Activated T-helper 1 cell treated with Interleukin-2 at 50 U/mL for 16 hours (primary cell): Measurements from ENCODE around the gene DPAGT1.
A peak's percentile ranks its signal among the peaks of the same experiment; 100 is the strongest.
"Not testable (repeated sequence)": the region's sequence is repeated elsewhere in the genome, so short reads cannot be mapped to it uniquely, and the experiment has no call there.

Source experiments
- DNase-seq: peaks from one replicate; pipeline ENCODE4 v3.0.0-alpha.2; 2020; ENCODE audit warnings: low read depth

DPAGT1 gene

GRCh38 chr11:119101759-119102423 lies at the start of gene DPAGT1:
Gene DPAGT1, minus strand, starts transcription at chr11:119101853. Its CDS starts 198 bp downstream, at chr11:119101655.
- DNase-seq = peak; percentile 71

- DNase-seq = no peak
Observed at GRCh38 chr11:119149786-119150275, 48.2 kb upstream of the DPAGT1 start.

DNA sequence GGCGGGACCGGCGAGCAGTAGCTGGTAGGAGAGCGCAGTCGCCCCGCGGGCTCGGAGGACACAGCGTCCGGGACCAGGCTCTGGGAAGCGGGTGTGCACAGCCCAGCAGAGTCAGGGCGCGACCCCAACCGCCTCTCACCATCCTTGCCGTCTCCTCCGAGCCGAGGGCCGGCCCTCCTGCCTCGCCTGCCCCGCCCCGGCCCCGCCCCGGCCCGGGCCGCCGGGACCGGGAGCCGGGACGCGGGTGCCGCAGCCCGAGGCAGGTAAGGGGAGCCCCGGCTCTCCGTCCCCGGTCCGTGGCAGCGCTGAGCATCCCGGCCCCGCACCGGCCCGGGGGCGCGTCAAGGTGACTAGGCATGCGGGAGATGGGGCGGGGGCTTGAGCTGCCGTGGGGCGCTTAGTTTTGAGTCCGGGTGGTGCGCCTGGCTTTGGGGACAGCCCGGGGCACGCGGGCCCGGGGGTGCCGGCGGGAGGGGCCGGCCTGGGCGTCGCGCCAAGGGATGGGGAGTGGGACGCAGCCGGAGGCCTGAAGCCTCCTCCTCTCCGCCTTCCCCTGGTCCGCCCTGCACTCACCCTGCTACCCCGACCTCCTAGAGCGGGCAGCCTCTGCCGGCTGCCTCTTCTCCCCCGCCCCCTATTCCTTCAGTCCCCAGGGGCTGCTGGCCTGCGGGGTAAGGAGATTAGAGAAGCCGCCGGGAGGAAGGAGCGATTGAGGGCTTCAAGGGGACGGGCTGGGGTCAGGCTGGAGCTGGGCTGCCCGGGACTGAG lies 47.5 kb upstream of the DPAGT1 start, which contains the start of gene ABCG4:
TSS of gene ABCG4 (plus strand) at position 35 of the 768 bp plus-strand sequence. CDS start 914 bp downstream, outside the sequence.
- DNase-seq = peak; percentile 4

DNA sequence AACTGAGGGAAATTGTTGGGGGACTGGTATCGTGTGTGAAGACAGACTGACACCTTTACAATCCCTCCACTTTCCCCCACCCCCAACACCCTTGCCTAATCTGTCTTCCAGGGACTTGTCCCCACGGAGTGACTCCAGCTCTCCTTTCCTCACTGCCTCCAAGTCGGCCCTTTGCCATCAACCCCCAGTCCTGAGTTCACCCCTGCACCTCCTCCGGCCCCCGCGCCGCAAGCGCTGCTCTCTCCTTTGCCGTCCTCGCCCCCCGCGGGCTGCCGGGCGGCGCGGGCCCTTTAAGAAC lies 47.0 kb upstream of the DPAGT1 start:
- DNase-seq = no peak

- DNase-seq = no peak
Observed at GRCh38 chr11:119147604-119148333, 46.1 kb upstream of the DPAGT1 start.

DNA sequence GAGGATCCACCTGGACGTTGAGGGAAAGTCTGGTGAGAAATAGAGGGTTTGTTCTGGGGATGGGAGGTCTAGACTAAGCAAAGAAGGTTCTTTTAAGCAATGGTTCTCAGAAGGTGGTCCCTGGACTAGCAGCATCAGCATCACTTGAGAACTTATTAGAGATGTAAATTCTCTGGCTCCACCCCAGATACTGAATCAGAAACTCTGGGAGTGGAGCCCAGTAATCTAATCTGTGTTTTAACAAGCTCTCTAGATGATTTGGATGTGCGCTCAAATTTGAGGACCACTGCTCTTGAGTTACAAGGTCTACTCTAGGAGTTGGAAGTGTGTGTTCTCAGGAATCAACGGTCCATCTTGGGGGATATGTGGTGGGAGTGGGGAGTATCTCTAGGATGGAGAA lies 43.9 kb upstream of the DPAGT1 start:
- no peak for DNase-seq

DNA sequence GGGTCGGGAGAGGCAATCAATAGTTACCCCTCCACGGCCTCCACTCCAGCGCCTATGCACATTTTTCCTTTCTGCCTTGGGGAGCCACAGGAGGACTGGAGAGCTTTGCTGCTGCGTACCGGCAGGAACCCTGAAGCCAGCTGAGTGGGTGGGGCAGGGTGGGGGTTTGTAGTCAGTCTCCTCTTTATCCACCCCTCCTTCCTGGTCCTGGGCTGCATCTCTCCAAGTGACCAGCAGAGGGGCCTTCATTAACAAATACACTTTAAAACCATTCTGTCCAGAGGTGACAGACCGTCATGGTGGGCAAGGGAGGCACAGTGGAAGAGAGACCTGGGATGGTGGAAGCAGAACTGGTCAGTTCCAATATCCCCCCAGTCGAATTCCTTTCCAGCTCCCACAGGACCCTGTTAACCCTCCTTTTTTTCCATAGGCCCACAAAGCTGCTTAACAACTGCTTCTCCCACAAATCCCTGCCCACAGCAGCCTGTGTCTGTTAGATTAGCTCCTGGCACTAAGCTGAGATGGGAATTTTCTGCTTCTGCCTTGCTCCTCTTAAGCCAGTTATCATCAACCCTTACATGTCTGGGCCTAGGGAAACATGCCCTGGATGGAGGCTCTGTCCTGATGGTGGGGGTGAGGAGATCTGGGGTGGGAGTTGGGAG lies 43.3 kb upstream of the DPAGT1 start:
- no peak for DNase-seq

DNA sequence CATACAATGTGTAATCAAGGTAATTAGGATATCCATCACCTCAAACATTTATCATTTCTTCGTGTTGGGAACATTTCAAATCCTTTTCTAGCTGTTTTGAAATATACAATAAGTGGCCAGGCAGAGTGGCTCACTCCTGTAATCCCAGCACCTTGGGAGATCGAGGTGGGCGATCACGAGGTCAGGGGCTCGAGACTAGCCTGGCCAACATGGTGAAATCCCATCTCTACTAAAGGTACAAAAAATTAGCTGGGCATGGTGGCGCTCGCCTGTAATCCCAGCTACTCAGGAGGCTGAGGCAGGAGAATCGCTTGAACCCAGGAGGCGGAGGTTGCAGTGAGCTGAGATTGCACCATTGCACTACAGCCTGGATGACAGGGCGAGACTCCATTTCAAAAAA lies 37.6 kb upstream of the DPAGT1 start:
- DNase-seq = not testable (repeated sequence)

- DNase-seq = no peak
Observed at GRCh38 chr11:119134389-119134978, 32.8 kb upstream of the DPAGT1 start.

GRCh38 chr11:119130662-119131061 lies 29.0 kb upstream of the DPAGT1 start:
- DNase-seq = no peak

- DNase-seq = no peak
Observed at GRCh38 chr11:119126675-119127268, 25.1 kb upstream of the DPAGT1 start.

- DNase-seq = no peak
Observed at GRCh38 chr11:119125821-119126220, 24.2 kb upstream of the DPAGT1 start.

GRCh38 chr11:119121811-119122124 lies 20.1 kb upstream of the DPAGT1 start:
- no peak for DNase-seq

GRCh38 chr11:119121008-119121810 lies 19.6 kb upstream of the DPAGT1 start, which contains the start of gene HINFP:
Gene HINFP, plus strand, starts transcription at chr11:119121580. Its CDS starts 5,365 bp downstream, at chr11:119126945.
- peak; percentile 100 for DNase-seq

GRCh38 chr11:119120639-119121007 lies 19.0 kb upstream of the DPAGT1 start:
- DNase-seq = no peak

GRCh38 chr11:119118946-119119345 lies 17.3 kb upstream of the DPAGT1 start:
- no peak for DNase-seq

DNA sequence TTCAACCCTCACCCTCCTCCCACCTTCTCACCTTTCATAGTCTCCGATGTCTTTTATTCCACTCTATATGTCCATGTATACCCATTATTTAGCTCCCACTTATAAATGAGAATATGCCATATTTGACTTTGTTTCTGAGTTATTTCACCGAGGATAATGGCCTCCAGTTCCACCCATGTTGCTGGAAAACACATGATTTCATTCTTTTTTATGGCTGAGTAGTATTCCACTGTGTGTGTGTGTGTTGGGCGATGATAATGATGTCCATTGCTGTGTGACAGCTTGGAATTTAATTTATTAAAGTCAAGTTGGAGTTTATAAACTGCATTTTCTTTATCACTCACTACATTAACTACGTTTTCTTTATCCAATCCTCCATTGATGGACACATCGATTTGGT lies 16.6 kb upstream of the DPAGT1 start:
- no peak for DNase-seq

- DNase-seq = no peak
Observed at GRCh38 chr11:119117004-119117706, 15.5 kb upstream of the DPAGT1 start.

GRCh38 chr11:119116601-119117000 lies 14.9 kb upstream of the DPAGT1 start:
- no peak for DNase-seq

- no peak for DNase-seq
Observed at GRCh38 chr11:119116235-119116594, 14.6 kb upstream of the DPAGT1 start.
